Measurements from ENCODE around the gene RAB27A.
"Not testable (repeated sequence)": the region's sequence is repeated elsewhere in the genome, so short reads cannot be mapped to it uniquely, and the experiment has no call there.

- TF ChIP-seq POLR2A (IDR thresholded peaks at IDR 0.05); CTCF (IDR thresholded peaks at IDR 0.05 in 4 of 5, conservative IDR thresholded peaks at IDR 0.05 in 1 of 5): not testable (repeated sequence)
Measured at GRCh38 chr15:55302801-55303200, 13.2 kb upstream of the RAB27A start.

Measured in gastrocnemius medialis (tissue), 4 donors.